Neural crest cell (in vitro differentiated cells): ENCODE results near the gene RPS2. TPM values are rescaled to one million over a fixed set of nuclear protein-coding genes. Genes with fewer than 3 reads are reported as not detected.

ENCODE experiments used
- DNase-seq: peaks from one replicate; pipeline ENCODE4 v3.0.0; 2021; ENCODE audit warnings: low read depth, mixed read lengths, low spot score
- H3K27ac Mint-ChIP-seq: one replicate; pipeline ENCODE4 v1.8.0; 2021; ENCODE audit warnings: mild to moderate bottlenecking, mixed read lengths; ENCODE audit not compliant: unreplicated experiment
- H3K27me3 Mint-ChIP-seq: 2 replicates; pipeline ENCODE4 v1.8.0; 2021; ENCODE audit warnings: low read depth, mild to moderate bottlenecking, mixed read lengths
- H3K36me3 Mint-ChIP-seq: 2 replicates; pipeline ENCODE4 v1.8.0; 2021; ENCODE audit warnings: low read depth, mild to moderate bottlenecking, mixed read lengths
- H3K4me1 Mint-ChIP-seq: 2 replicates; pipeline ENCODE4 v1.8.0; 2021; ENCODE audit warnings: mixed read lengths
- H3K4me3 Mint-ChIP-seq: one replicate; pipeline ENCODE4 v1.8.0; 2021; ENCODE audit warnings: mild to moderate bottlenecking, mixed read lengths
- H3K9me3 Mint-ChIP-seq: 2 replicates; pipeline ENCODE4 v1.8.0; 2021; ENCODE audit warnings: mixed read lengths
- CTCF ChIP-seq: fragments of 200-600 bp; sonication (generic); conservative IDR thresholded peaks from 2 replicates; pipeline ENCODE4 v1.5.0; 2021; ENCODE audit warnings: antibody characterized with exemption, mild to moderate bottlenecking
- total RNA-seq: library from RNA; stranded (reverse); gene quantifications from 2 replicates; pipeline ENCODE4 v1.2.1, GENCODE V29; 2021

The RPS2 gene
- total RNA-seq, 1 donor from 2014 or later, result 3,508 TPM

GRCh38 chr16:2004795-2005517 lies 40.3 kb upstream of the RPS2 start:
- Mint-ChIP-seq H3K4me3 (peak overlapping the region; percentile 31), H3K9me3 (no peaks in the 10 kb centered on the region), H3K36me3 (no peaks in the 10 kb centered on the region), H3K4me1 (peaks cover 19% of the 10 kb centered on the region), H3K27ac (no peak overlapping the region), H3K27me3 (no peaks in the 10 kb centered on the region)
- TF ChIP-seq CTCF, result no peak
- no peak for DNase-seq

GRCh38 chr16:2003827-2004641 lies 39.4 kb upstream of the RPS2 start:
- H3K27me3 Mint-ChIP-seq, result no peaks in the 10 kb centered on the region
- no peaks in the 10 kb centered on the region for H3K36me3 Mint-ChIP-seq
- H3K4me3 Mint-ChIP-seq, result peak overlapping the region; percentile 72
- H3K9me3 Mint-ChIP-seq, result no peaks in the 10 kb centered on the region
- TF ChIP-seq CTCF, result peak; percentile 97
- peaks cover 18% of the 10 kb centered on the region for H3K4me1 Mint-ChIP-seq
- peak; percentile 98 for DNase-seq
- no peak overlapping the region for H3K27ac Mint-ChIP-seq

GRCh38 chr16:2003231-2003826 lies 38.7 kb upstream of the RPS2 start:
- no peaks in the 10 kb centered on the region for H3K27me3 Mint-ChIP-seq
- peaks cover 12% of the 10 kb centered on the region for H3K4me1 Mint-ChIP-seq

GRCh38 chr16:2002406-2003230 lies 38.0 kb upstream of the RPS2 start:
- H3K4me1 Mint-ChIP-seq, result peaks cover 6% of the 10 kb centered on the region
- no peak for TF ChIP-seq CTCF
- no peak overlapping the region for H3K4me3 Mint-ChIP-seq
- H3K27ac Mint-ChIP-seq, result no peak overlapping the region
- H3K36me3 Mint-ChIP-seq, result peaks cover 2% of the 10 kb centered on the region
- H3K9me3 Mint-ChIP-seq, result no peaks in the 10 kb centered on the region
- no peak for DNase-seq
- no peaks in the 10 kb centered on the region for H3K27me3 Mint-ChIP-seq

More at GRCh38 chr16:2003231-2003826, 38.7 kb upstream of the RPS2 start:
- Mint-ChIP-seq H3K9me3 (no peaks in the 10 kb centered on the region), H3K4me3 (no peak overlapping the region), H3K27ac (no peak overlapping the region), H3K36me3 (peaks cover under 1% of the 10 kb centered on the region)
- no peak for DNase-seq
- TF ChIP-seq CTCF, result no peak
